H1 (cell line): ENCODE results near the gene CIROP. TPM values are rescaled to one million over a fixed set of nuclear protein-coding genes. Genes with fewer than 3 reads are reported as not detected.

Experiments
- CHD7 ChIP-seq: fragments of 300-600 bp; sonication (generic); IDR thresholded peaks from 2 replicates; pipeline ENCODE4 v1.7.1; 2012; ENCODE audit warnings: low read length, moderate library complexity, mild to moderate bottlenecking, inconsistent platforms; ENCODE audit not compliant: insufficient replicate concordance
- CREB1 ChIP-seq: IDR thresholded peaks from 2 replicates; pipeline ENCODE4 v1.6.1; 2012; ENCODE audit warnings: inconsistent platforms
- FOSL1 ChIP-seq: IDR thresholded peaks from 2 replicates; pipeline ENCODE4 v1.6.1; 2011; ENCODE audit warnings: mild to moderate bottlenecking, low read depth, low read length, moderate library complexity; ENCODE audit not compliant: insufficient read depth
- MAX ChIP-seq: IDR thresholded peaks from 2 replicates; pipeline ENCODE4 v1.6.1; 2012; ENCODE audit warnings: inconsistent platforms
- POLR2AphosphoS5 ChIP-seq: IDR thresholded peaks from 2 replicates; pipeline ENCODE4 v1.6.1; 2011; ENCODE audit warnings: low read depth, low read length
- SIN3A ChIP-seq, 2 experiments: IDR thresholded peaks in 1 of 2; conservative IDR thresholded peaks in 1 of 2; 2 replicates each; pipeline ENCODE4 v1.6.1; 2011 to 2012; ENCODE audit warnings: low read length in 2 of 2, improper control_type of control experiment in 1 of 2, low read depth in 1 of 2, mild to moderate bottlenecking in 1 of 2
- SP1 ChIP-seq: IDR thresholded peaks from 2 replicates; pipeline ENCODE4 v1.6.1; 2011; ENCODE audit warnings: low read depth, low read length
- polyA plus RNA-seq, 7 experiments: library from polyadenylated mRNA; depleted of rRNA in 3 of 7; stranded (reverse) in 5 of 7; unstranded in 2 of 7; fragments of >200 nt in 5 of 7; fragments of 200-250 nt in 2 of 7; gene quantifications; 1 replicate in 5 of 7; 2 replicates in 1 of 7; 4 replicates in 1 of 7; pipeline versions ENCODE4 v1.2.1 to v1.2.3, GENCODE V29; 2011 to 2013; ENCODE audit warnings: missing spikeins in 2 of 7, mixed read lengths in 2 of 7
- total RNA-seq: library from RNA; stranded (reverse); fragmentation: NEBNext Ultra II Directional; extraction: Animal tissue kit (Norgen Biotek cat#: 25700); gene quantifications from 2 replicates; pipeline ENCODE4 v1.2.1, GENCODE V29; 2021

The CIROP gene
- total and polyA plus RNA-seq, 2 of the 8 experiments (the other 6 are each of a cell fraction or from before 2014, with no cell fraction given), result 0.06 TPM; not detected in 1

- TF ChIP-seq CHD7 (no peak), POLR2AphosphoS5 (no peak), MAX (no peak), FOSL1 (no peak), CREB1 (no peak), SIN3A (conservative IDR thresholded peaks at IDR 0.05 in 1 of 2, IDR thresholded peaks at IDR 0.05 in 1 of 2; ENCODE audit: low read depth in 1 of 2, low read length in 2 of 2) (no peak), SP1 (no peak)
Measured at GRCh38 chr14:23149745-23150144, 45.0 kb upstream of the CIROP start (continued).
